ENCODE results near the gene CCN6.

DNA sequence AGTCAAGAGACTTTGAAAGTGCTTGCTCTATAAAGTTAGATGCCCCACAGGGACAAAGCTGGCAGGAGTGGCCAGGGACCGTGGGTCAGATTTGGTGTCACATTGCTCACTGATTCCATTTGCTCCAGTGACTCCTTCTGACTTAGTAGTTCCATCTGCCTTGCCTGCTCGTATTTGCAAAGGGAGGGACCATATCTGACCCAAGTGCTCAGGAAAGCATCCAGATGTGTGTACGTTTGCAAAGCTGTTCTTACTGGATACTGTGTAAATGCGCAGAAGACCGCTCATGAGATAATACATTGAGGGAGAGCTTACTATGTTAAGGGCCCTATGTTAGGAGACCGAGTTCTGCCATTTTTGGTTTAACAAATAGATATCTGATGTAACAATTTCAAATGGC, 21.2 kb upstream of the CCN6 start:
- TF ChIP-seq, protein P1, sequence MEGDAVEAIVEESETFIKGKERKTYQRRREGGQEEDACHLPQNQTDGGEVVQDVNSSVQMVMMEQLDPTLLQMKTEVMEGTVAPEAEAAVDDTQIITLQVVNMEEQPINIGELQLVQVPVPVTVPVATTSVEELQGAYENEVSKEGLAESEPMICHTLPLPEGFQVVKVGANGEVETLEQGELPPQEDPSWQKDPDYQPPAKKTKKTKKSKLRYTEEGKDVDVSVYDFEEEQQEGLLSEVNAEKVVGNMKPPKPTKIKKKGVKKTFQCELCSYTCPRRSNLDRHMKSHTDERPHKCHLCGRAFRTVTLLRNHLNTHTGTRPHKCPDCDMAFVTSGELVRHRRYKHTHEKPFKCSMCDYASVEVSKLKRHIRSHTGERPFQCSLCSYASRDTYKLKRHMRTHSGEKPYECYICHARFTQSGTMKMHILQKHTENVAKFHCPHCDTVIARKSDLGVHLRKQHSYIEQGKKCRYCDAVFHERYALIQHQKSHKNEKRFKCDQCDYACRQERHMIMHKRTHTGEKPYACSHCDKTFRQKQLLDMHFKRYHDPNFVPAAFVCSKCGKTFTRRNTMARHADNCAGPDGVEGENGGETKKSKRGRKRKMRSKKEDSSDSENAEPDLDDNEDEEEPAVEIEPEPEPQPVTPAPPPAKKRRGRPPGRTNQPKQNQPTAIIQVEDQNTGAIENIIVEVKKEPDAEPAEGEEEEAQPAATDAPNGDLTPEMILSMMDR (conservative IDR thresholded peaks at IDR 0.05): no peak
- no peak for TF ChIP-seq ZFX (IDR thresholded peaks at IDR 0.05)
